HCT116 (cell line): Measurements from ENCODE around the gene BCAR3. TPM values are rescaled to one million over a fixed set of nuclear protein-coding genes. Genes with fewer than 3 reads are reported as not detected.

Experiments
- ATAC-seq: fragments of 200-7000 bp; cut with Tn5 transposase; 2 replicates; pipeline ENCODE4 v1.9.1; 2020; ENCODE audit warnings: mild to moderate bottlenecking, moderate library complexity
- BruUV-seq: library from RNA; stranded (reverse); fragments of 400-500 nt; replicated peaks from 2 replicates; lab custom pipeline; 2021; lab: Mats Ljungman, UMichigan
- CTCF ChIA-PET: fragments of 300-600 bp; sonication (Branson Sonifier 250); formaldehyde crosslinking; loops from one replicate; lab custom pipeline; 2021; ENCODE audit warnings: antibody characterized with exemption; lab: Charles Lee
- POLR2A ChIA-PET: fragments of 300-600, 350-600 bp; sonication (Branson Sonifier 250); formaldehyde crosslinking; loops from one replicate; lab custom pipeline; 2021; ENCODE audit warnings: antibody characterized with exemption; lab: Charles Lee
- RAD21 ChIA-PET, 2 experiments: fragments of 300-600 bp; sonication (Branson Sonifier 250); formaldehyde crosslinking; loops; one replicate each; lab custom pipeline; 2023; ENCODE audit warnings: low total read pairs in 2 of 2; ENCODE audit not compliant: uncharacterized antibody in 2 of 2, unreplicated experiment in 2 of 2, low non-redundant PET in 1 of 2; lab: Charles Lee
- DNase-seq: peaks from one replicate; pipeline ENCODE4 v3.0.0-alpha.2; 2010; ENCODE audit warnings: low read depth, low spot score
- H2AFZ ChIP-seq: fragments of 200-600 bp; shearing (Covaris generic), sonication (generic); 2 replicates; pipeline ENCODE4 v1.6.1; 2017; ENCODE audit warnings: low read depth, mixed run types, mixed read lengths, antibody characterized with exemption, low read length; ENCODE audit not compliant: poor library complexity, severe bottlenecking
- H3K27ac ChIP-seq: 2 replicates; pipeline ENCODE4 v1.5.1; 2012; ENCODE audit warnings: low read depth, low read length
- H3K27me3 ChIP-seq: fragments of 200-600 bp; sonication (generic); 2 replicates; pipeline ENCODE4 v1.6.1; 2016; ENCODE audit warnings: mixed run types, low read length, mixed read lengths; ENCODE audit not compliant: insufficient read depth
- H3K36me3 ChIP-seq, 2 experiments: fragments of 200-500 bp in 1 of 2; fragments of 200-600 bp in 1 of 2; sonication (Bioruptor generic) in 1 of 2; sonication (generic) in 1 of 2; 2 replicates each; pipeline versions ENCODE4 v1.5.1 to v1.6.1; 2014 to 2016; ENCODE audit warnings: low read length in 2 of 2, inconsistent platforms in 1 of 2, mixed read lengths in 1 of 2, mixed run types in 1 of 2; ENCODE audit not compliant: insufficient read depth in 2 of 2, control insufficient read depth in 1 of 2
- H3K4me1 ChIP-seq, 2 experiments: fragments of 200-600 bp in 1 of 2; sonication (generic) in 1 of 2; 2 replicates each; pipeline versions ENCODE4 v1.5.1 to v1.6.1; 2012 to 2017; ENCODE audit warnings: low read length in 2 of 2, inconsistent platforms in 1 of 2, mild to moderate bottlenecking in 1 of 2, mixed read lengths in 1 of 2, mixed run types in 1 of 2, moderate library complexity in 1 of 2; ENCODE audit not compliant: insufficient read depth in 2 of 2, control insufficient read depth in 1 of 2
- H3K4me2 ChIP-seq: fragments of 200-600 bp; sonication (generic); 2 replicates; pipeline ENCODE4 v1.6.1; 2017; ENCODE audit warnings: mixed run types, low read length, mixed read lengths
- H3K4me3 ChIP-seq, 2 experiments: fragments of 200-600 bp in 1 of 2; sonication (generic) in 1 of 2; replicated peaks in 1 of 2; 2 replicates each; pipeline ENCODE4 v1.5.1; 2011 to 2016; ENCODE audit warnings: low read length in 2 of 2, control low read depth in 1 of 2, low read depth in 1 of 2, mild to moderate bottlenecking in 1 of 2, mixed read lengths in 1 of 2, mixed run types in 1 of 2
- H3K79me2 ChIP-seq: fragments of 200-600 bp; sonication (generic); 2 replicates; pipeline ENCODE4 v1.6.1; 2017; ENCODE audit warnings: mild to moderate bottlenecking, mixed run types, low read length, moderate library complexity, mixed read lengths; ENCODE audit not compliant: insufficient read depth
- H3K9ac ChIP-seq: fragments of 200-600 bp; sonication (generic); 2 replicates; pipeline ENCODE4 v1.6.1; 2016; ENCODE audit warnings: low read length, mixed read lengths
- H3K9me2 ChIP-seq: fragments of 200-600 bp; sonication (generic), shearing (Covaris generic); 2 replicates; pipeline ENCODE4 v1.6.1; 2017; ENCODE audit warnings: mixed run types, mild to moderate bottlenecking, moderate library complexity; ENCODE audit not compliant: insufficient read depth
- H3K9me3 ChIP-seq, 2 experiments: fragments of 200-500 bp in 1 of 2; fragments of 200-600 bp in 1 of 2; sonication (Bioruptor generic) in 1 of 2; sonication (generic) in 1 of 2; 2 replicates each; pipeline ENCODE4 v1.6.1; 2014 to 2017; ENCODE audit warnings: low read length in 2 of 2, mixed read lengths in 2 of 2, inconsistent platforms in 1 of 2, low read depth in 1 of 2, mild to moderate bottlenecking in 1 of 2, mixed run types in 1 of 2, moderate library complexity in 1 of 2; ENCODE audit not compliant: control insufficient read depth in 1 of 2, insufficient read depth in 1 of 2
- H4K20me1 ChIP-seq: fragments of 200-600 bp; sonication (generic), shearing (Covaris generic); 2 replicates; pipeline ENCODE4 v1.6.1; 2017; ENCODE audit warnings: mixed run types, mild to moderate bottlenecking, moderate library complexity; ENCODE audit not compliant: insufficient read depth
- CBX3 ChIP-seq: IDR thresholded peaks from 2 replicates; pipeline ENCODE4 v1.6.1; 2012; ENCODE audit warnings: low read depth
- EGR1 ChIP-seq: IDR thresholded peaks from 2 replicates; pipeline ENCODE4 v1.6.1; 2012; ENCODE audit warnings: low read depth
- ELF1 ChIP-seq: IDR thresholded peaks from 2 replicates; pipeline ENCODE4 v1.6.1; 2012; ENCODE audit warnings: low read depth, borderline replicate concordance
- FOSL1 ChIP-seq: IDR thresholded peaks from 2 replicates; pipeline ENCODE4 v1.6.1; 2012; ENCODE audit warnings: low read depth
- JUND ChIP-seq: IDR thresholded peaks from 2 replicates; pipeline ENCODE4 v1.6.1; 2012
- POLR2A ChIP-seq: IDR thresholded peaks from 2 replicates; pipeline ENCODE4 v1.7.0; 2011; ENCODE audit warnings: borderline replicate concordance; ENCODE audit not compliant: insufficient read depth, insufficient read length; ENCODE audit errors: extremely low read depth
- POLR2AphosphoS5 ChIP-seq: IDR thresholded peaks from 2 replicates; pipeline ENCODE4 v1.6.1; 2011; ENCODE audit warnings: mild to moderate bottlenecking, low read depth, low read length, moderate library complexity
- RAD21 ChIP-seq: IDR thresholded peaks from 2 replicates; pipeline ENCODE4 v1.6.1; 2012; ENCODE audit warnings: low read depth, mild to moderate bottlenecking
- SP1 ChIP-seq: IDR thresholded peaks from 2 replicates; pipeline ENCODE4 v1.6.1; 2012; ENCODE audit warnings: low read depth
- YY1 ChIP-seq: IDR thresholded peaks from 2 replicates; pipeline ENCODE4 v1.6.1; 2011; ENCODE audit warnings: low read length, low read depth, moderate library complexity, mild to moderate bottlenecking; ENCODE audit not compliant: insufficient replicate concordance; ENCODE audit errors: extremely low read depth
- ZNF274 ChIP-seq: fragments of 200-500 bp; sonication (Bioruptor generic); IDR thresholded peaks from 2 replicates; pipeline ENCODE4 v1.6.1; 2014; ENCODE audit warnings: mild to moderate bottlenecking, low read depth, low read length, inconsistent platforms
- intact Hi-C: fragments of 100-400 bp; cut with micrococcal nuclease; formaldehyde crosslinking; loops from 2 replicates; pipeline ENCODE4 v1.10.0; 2022
- total RNA-seq: library from RNA; stranded (reverse); gene quantifications from one replicate; pipeline ENCODE4 v1.2.1, GENCODE V29; 2021; ENCODE audit not compliant: unreplicated experiment
- TF ChIP-seq, protein P1 (sequence below): IDR thresholded peaks from 2 replicates; pipeline ENCODE4 v1.6.1; 2012; ENCODE audit warnings: low read depth
- TF ChIP-seq, protein P2 (sequence below): IDR thresholded peaks from 2 replicates; pipeline ENCODE4 v1.6.1; 2012
- TF ChIP-seq, protein P3 (sequence below): IDR thresholded peaks from 2 replicates; pipeline ENCODE4 v1.6.1; 2012

The BCAR3 gene
- total RNA-seq, 1 experiment from 2014 or later: 24.5 TPM

DNA sequence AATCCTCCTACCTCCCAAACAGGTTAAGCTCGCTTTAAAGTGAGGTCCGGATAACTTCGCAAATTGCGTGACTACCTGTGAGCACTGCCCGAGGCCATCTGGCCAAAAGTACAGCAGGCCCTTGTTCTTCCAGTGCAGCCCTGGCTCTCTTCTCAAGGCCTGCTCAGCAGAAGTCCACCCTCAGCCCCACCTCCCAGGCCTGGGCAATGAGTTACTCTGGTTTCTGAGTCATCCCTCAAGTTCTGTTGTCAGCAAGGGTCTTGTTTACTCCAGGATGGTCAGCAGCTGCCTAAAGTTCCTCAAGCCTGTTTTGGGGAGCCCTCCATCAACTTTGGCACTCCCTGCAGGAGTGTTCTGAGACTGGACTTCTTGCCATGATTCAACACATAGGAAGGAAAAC, 101.7 kb downstream of the BCAR3 start:
- Histone ChIP-seq H3K9ac (no peak overlapping the region), H3K27ac (no peak overlapping the region), H3K36me3 (peaks cover 3 to 50% of the 10 kb centered on the region in 2 experiments; a peak in 2 of 4 replicates), H3K4me3 (no peak overlapping the region), H3K4me1 (no peaks in the 10 kb centered on the region), H3K27me3 (no peaks in the 10 kb centered on the region), H2AFZ (no peak overlapping the region), H3K4me2 (no peak overlapping the region), H3K79me2 (peaks cover 19% of the 10 kb centered on the region; the same call in 1 of the 2 replicates), H4K20me1 (no peaks in the 10 kb centered on the region), H3K9me2 (no peaks in the 10 kb centered on the region), H3K9me3 (no peaks in the 10 kb centered on the region)
- intact Hi-C loops: no loop called here
- BruUV-seq: no TSS peak
- POLR2A ChIA-PET: no interaction called here
- RAD21 ChIA-PET: no interaction called here
- ATAC-seq (no peak), DNase-seq (no peak)
- TF ChIP-seq POLR2A: no peak
- no peak for TF ChIP-seq CBX3
- TF ChIP-seq SP1: no peak
- no peak for TF ChIP-seq ZNF274
- TF ChIP-seq JUND: 0 out of 2 replicates have a peak, but pooled peaks have one; percentile 12
- CTCF ChIA-PET: no interaction called here

DNA sequence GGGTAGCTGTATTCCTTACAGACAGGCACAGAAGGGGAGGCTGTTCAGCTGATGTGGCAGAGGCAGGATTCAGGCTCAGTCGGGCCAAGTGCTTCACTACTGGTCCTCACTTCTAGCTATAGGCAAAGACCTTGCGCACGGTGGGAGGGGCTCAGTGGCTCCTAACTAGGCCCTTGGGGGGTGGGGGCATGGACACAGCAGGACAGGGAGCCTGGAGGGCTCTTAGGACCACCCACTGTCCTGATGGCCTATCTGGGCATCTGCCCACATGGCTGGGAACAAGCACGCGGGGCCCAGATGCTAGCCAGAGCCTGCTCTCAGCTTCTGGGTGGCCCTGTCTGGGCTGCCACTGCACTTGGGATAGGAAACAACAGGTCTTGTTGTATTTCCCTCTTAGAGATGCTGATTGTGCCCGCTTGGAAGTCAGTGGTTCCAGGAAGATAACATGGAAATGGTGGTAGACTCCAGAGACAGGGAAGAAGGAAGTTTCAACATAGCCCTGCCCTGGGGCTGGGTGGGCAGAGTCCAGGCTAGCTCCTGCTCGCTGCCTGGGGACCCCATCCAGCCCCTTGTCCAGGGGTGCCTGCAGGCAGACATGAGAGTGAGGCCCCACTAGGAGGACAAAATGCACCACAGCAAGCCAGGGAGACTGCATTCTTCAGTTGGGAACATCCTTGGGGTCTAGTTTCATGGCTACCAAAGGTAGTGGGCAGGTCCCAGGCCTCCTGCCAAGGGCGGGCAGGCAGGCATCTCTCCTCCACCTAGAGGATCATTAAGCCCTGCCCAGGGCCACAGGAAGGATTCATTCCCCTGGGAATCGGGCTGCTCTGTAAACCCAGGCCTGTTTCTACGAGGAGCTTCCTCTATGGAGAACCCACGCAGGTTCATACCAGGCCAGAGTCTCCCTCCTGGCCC, 102.5 kb downstream of the BCAR3 start:
- no peak overlapping the region for H3K4me2 ChIP-seq
- POLR2A ChIA-PET: no interaction called here
- RAD21 ChIA-PET: no interaction called here
- DNase-seq (no peak), ATAC-seq (no peak)
- no peak overlapping the region for H3K9ac ChIP-seq
- no peak overlapping the region for H3K4me3 ChIP-seq
- H3K79me2 ChIP-seq: peaks cover 19% of the 10 kb centered on the region; the same call in 1 of the 2 replicates
- CTCF ChIA-PET: no interaction called here
- intact Hi-C loops: no loop called here
- no peaks in the 10 kb centered on the region for H4K20me1 ChIP-seq
- H3K9me2 ChIP-seq: no peaks in the 10 kb centered on the region
- H2AFZ ChIP-seq: no peak overlapping the region
- no peaks in the 10 kb centered on the region for H3K27me3 ChIP-seq
- peaks cover 3 to 55% of the 10 kb centered on the region in 2 experiments; a peak in 2 of 4 replicates for H3K36me3 ChIP-seq
- H3K9me3 ChIP-seq: no peaks in the 10 kb centered on the region
- TF ChIP-seq RAD21 (no peak), CBX3 (no peak), EGR1 (no peak), ELF1 (no peak), YY1 (no peak), POLR2AphosphoS5 (no peak), FOSL1 (no peak)
- TF ChIP-seq, protein P1, sequence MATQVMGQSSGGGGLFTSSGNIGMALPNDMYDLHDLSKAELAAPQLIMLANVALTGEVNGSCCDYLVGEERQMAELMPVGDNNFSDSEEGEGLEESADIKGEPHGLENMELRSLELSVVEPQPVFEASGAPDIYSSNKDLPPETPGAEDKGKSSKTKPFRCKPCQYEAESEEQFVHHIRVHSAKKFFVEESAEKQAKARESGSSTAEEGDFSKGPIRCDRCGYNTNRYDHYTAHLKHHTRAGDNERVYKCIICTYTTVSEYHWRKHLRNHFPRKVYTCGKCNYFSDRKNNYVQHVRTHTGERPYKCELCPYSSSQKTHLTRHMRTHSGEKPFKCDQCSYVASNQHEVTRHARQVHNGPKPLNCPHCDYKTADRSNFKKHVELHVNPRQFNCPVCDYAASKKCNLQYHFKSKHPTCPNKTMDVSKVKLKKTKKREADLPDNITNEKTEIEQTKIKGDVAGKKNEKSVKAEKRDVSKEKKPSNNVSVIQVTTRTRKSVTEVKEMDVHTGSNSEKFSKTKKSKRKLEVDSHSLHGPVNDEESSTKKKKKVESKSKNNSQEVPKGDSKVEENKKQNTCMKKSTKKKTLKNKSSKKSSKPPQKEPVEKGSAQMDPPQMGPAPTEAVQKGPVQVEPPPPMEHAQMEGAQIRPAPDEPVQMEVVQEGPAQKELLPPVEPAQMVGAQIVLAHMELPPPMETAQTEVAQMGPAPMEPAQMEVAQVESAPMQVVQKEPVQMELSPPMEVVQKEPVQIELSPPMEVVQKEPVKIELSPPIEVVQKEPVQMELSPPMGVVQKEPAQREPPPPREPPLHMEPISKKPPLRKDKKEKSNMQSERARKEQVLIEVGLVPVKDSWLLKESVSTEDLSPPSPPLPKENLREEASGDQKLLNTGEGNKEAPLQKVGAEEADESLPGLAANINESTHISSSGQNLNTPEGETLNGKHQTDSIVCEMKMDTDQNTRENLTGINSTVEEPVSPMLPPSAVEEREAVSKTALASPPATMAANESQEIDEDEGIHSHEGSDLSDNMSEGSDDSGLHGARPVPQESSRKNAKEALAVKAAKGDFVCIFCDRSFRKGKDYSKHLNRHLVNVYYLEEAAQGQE: no peak
- TF ChIP-seq, protein P2, sequence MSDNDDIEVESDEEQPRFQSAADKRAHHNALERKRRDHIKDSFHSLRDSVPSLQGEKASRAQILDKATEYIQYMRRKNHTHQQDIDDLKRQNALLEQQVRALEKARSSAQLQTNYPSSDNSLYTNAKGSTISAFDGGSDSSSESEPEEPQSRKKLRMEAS: no peak
- TF ChIP-seq, protein P3, sequence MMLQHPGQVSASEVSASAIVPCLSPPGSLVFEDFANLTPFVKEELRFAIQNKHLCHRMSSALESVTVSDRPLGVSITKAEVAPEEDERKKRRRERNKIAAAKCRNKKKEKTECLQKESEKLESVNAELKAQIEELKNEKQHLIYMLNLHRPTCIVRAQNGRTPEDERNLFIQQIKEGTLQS: no peak
- BruUV-seq: no TSS peak
- no peaks in the 10 kb centered on the region for H3K4me1 ChIP-seq
- no peak overlapping the region for H3K27ac ChIP-seq
